RPMI8226 (cell line): ENCODE data around the gene SNTG2.
"Not testable (repeated sequence)": the region's sequence is repeated elsewhere in the genome, so short reads cannot be mapped to it uniquely, and the experiment has no call there.

Experiments used
- DNase-seq: peaks from one replicate; pipeline ENCODE4 v3.0.0-alpha.2; 2015

Gene SNTG2

DNA sequence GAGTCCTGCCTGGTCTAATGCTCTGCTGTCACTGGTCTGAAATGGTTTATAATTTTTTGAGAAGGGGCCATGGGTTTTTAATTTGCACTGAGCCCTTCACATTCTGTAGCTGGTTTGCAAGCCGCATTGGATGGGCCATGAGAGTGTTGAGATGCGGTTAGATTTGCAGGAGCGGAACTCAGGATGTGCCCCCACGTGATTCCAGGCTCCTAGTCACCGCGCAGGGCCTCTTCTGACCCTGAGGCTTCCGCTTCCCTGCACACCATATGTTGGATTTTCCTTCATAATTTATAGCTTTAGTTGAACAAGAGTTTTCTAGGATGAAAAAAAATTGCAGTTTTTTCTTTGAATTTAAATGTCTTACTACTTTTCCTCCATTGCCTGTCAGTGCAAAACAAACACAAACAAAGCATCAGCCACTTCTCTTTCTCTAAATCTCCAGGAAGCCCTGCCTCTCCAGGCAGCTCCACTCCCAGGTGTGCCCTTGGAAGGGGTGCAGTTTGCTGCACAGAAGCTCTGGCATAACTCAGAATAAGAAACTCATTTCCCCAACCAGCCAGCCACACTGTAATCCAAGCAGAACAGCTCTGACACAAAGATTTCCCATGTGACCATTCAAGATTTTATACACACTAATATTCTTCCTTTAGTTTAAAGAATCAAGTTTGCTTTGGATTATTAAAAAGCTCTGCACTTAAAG lies 444.2 kb downstream of the SNTG2 start:
- no peak for DNase-seq

DNA sequence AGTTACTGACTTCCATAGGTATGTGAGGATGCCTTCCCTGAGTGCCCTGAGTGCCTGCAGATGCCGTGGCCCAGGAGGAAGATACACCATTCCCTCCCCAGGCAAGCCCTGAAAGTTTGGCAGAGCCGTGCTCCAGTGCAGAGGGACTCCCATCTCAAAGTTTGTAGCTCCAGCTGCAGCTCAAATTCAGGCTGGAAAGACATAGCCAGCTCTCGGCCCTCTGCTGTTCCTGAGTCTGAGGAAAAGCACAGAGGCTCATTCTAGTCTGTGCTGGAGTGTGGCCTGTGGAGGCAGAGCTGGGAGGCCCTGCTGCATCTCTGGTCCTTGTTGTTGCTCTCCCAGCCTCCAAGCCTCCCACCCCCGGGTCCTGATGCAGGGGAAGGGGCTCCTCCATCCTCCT lies 446.7 kb downstream of the SNTG2 start:
- DNase-seq: no peak

GRCh38 chr2:1398191-1398590 lies 447.5 kb downstream of the SNTG2 start:
- no peak for DNase-seq

- no peak for DNase-seq
Measured at GRCh38 chr2:1400943-1401735, 450.5 kb downstream of the SNTG2 start.

DNA sequence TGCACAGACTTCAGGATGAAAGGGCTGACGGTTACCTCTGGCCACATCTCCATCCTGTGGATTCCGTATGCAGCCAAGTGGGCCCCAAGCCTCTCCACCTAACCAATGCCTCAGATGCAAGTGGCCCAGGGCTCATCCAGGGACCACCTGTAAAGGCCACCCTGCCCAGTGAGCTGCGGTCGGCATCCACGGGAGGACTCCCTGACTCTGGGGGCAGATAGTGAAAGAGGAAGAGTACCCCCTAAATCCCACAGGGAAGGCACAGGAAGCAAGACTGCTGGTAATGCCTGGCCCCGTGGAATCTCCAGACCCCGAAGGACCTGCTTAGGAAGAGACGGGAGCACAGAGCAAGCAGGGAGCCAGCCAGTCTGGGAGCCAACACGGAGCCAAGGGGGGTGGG lies 451.4 kb downstream of the SNTG2 start:
- DNase-seq: no peak

- no peak for DNase-seq
Measured at GRCh38 chr2:1403565-1403964, 452.9 kb downstream of the SNTG2 start.

- DNase-seq: no peak
Measured at GRCh38 chr2:1405124-1405523, 454.5 kb downstream of the SNTG2 start.

- no peak for DNase-seq
Measured at GRCh38 chr2:1405967-1406366, 455.3 kb downstream of the SNTG2 start.

- no peak for DNase-seq
Measured at GRCh38 chr2:1406434-1406833, 455.8 kb downstream of the SNTG2 start.

GRCh38 chr2:1407950-1408675 lies 457.5 kb downstream of the SNTG2 start:
- DNase-seq: no peak

GRCh38 chr2:1413156-1413710 lies 462.6 kb downstream of the SNTG2 start, which contains the start of gene TPO:
Gene TPO, plus strand, starts transcription at chr2:1413463. Its CDS starts 946 bp downstream, at chr2:1414409.
- DNase-seq: no peak

DNA sequence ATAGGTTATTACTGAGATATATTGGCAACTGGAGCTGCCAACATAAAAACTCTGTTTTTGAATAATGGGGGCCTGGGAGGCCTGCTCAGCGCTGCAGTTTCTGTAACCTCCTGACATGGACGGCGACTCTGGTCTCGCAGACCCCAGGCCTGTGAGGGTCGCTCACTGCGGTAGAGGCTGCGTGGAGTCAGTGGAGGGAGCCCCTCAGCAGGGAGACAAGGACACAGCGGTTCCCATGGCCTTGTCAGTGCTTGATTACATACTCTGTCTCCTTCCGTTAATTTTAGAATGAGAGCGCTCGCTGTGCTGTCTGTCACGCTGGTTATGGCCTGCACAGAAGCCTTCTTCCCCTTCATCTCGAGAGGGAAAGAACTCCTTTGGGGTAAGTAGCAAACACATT lies 463.5 kb downstream of the SNTG2 start:
- no peak for DNase-seq

GRCh38 chr2:1414901-1415300 lies 464.3 kb downstream of the SNTG2 start:
- DNase-seq: not testable (repeated sequence)

DNA sequence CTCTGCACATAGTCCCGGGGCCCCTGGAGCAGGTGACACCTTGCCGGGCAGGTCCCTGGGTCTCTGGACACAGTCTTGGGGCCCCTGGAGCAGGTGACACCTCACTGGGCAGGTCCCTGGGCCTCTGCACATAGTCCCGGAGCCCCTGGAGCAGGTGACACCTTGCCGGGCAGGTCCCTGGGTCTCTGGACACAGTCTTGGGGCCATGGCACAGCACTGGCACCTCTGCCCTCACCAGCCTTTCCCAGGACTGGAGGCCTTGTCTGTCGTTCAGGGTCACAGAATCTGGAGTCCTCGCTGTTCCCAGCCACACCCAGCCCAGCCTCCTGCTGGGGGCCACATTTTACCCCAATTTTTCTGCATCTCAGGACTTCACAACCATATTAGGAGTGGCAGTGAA lies 464.9 kb downstream of the SNTG2 start:
- DNase-seq: no peak
